Muscle of leg (tissue), 11 donors: ENCODE data around the gene CES3. TPM values are rescaled to one million over a fixed set of nuclear protein-coding genes. Genes with fewer than 3 reads are reported as not detected.
A peak's percentile ranks its signal among the peaks of the same experiment; 100 is the strongest.
"Not testable (repeated sequence)": the region's sequence is repeated elsewhere in the genome, so short reads cannot be mapped to it uniquely, and the experiment has no call there.

Experiments used
- DNase-seq: peaks from one replicate; pipeline ENCODE4 v3.0.0; 2013
- H3K27ac ChIP-seq: one replicate; pipeline ENCODE4 v1.5.1; 2013; ENCODE audit warnings: mild to moderate bottlenecking, low read length, control low read depth
- H3K27me3 ChIP-seq: one replicate; pipeline ENCODE4 v1.6.1; 2013; ENCODE audit warnings: low read length; ENCODE audit not compliant: control insufficient read depth, insufficient read depth
- H3K36me3 ChIP-seq: one replicate; pipeline ENCODE4 v1.6.1; 2013; ENCODE audit warnings: low read length; ENCODE audit not compliant: control insufficient read depth, insufficient read depth
- H3K4me1 ChIP-seq: one replicate; pipeline ENCODE4 v1.6.1; 2013; ENCODE audit warnings: low read length; ENCODE audit not compliant: control insufficient read depth, insufficient read depth
- H3K4me3 ChIP-seq: one replicate; pipeline ENCODE4 v1.5.1; 2013; ENCODE audit warnings: low read length, control low read depth
- H3K9me3 ChIP-seq: replicated peaks from 2 replicates; pipeline ENCODE4 v1.6.1; 2013; ENCODE audit warnings: low read depth, low read length; ENCODE audit not compliant: control insufficient read depth
- WGBS: methylation state at CpG from one replicate; pipeline ENCODE4 v1.1.5; 2013; ENCODE audit warnings: missing lambda C conversion rate; ENCODE audit not compliant: insufficient coverage; 5-methylcytosine and 5-hydroxymethylcytosine counted together
- polyA plus RNA-seq, 8 donors: library from polyadenylated mRNA; unstranded; fragments of 120-200 nt; gene quantifications; one replicate each; pipeline versions ENCODE4 v1.2.1 to v1.2.3, GENCODE V29; 2013; ENCODE audit warnings: inconsistent platforms in 1 of 8, low replicate concordance in 1 of 8; ENCODE audit not compliant: insufficient read length in 8 of 8, insufficient read depth in 1 of 8
- total RNA-seq: library from RNA; stranded (reverse); fragments of 120-200 nt; gene quantifications from one replicate; pipeline ENCODE4 v1.2.4, GENCODE V29; 2013

CES3 gene
- total and polyA plus RNA-seq, 9 donors = 0.05 to 1.3 (median 0.33) TPM

- H3K9me3 ChIP-seq = peaks cover 2% of the 10 kb centered on the region
- no peak overlapping the region for H3K27ac ChIP-seq
- no peak overlapping the region for H3K4me3 ChIP-seq
- no peaks in the 10 kb centered on the region for H3K36me3 ChIP-seq
- 64% methylated on average over 6 of the region's 7 CpGs for WGBS
- H3K4me1 ChIP-seq = peaks cover 17% of the 10 kb centered on the region
- no peak for DNase-seq
- peaks cover 48% of the 10 kb centered on the region for H3K27me3 ChIP-seq
Measured at GRCh38 chr16:66952430-66953110, 8.5 kb upstream of the CES3 start.

- no peaks in the 10 kb centered on the region for H3K36me3 ChIP-seq
- H3K27ac ChIP-seq = no peak overlapping the region
- WGBS = 66% methylated on average over 7 of the region's 10 CpGs
- no peak overlapping the region for H3K4me3 ChIP-seq
- peaks cover 8% of the 10 kb centered on the region for H3K4me1 ChIP-seq
- no peak for DNase-seq
- H3K27me3 ChIP-seq = peaks cover 41% of the 10 kb centered on the region
- peaks cover 2% of the 10 kb centered on the region for H3K9me3 ChIP-seq
Measured at GRCh38 chr16:66953462-66954096, 7.5 kb upstream of the CES3 start.

- peaks cover 2% of the 10 kb centered on the region for H3K4me1 ChIP-seq
- WGBS = 6% methylated on average over 3 of the region's 8 CpGs
- H3K27ac ChIP-seq = no peak overlapping the region
Measured at GRCh38 chr16:66954097-66954659, 6.9 kb upstream of the CES3 start.

GRCh38 chr16:66955363-66956153, 5.5 kb upstream of the CES3 start:
- no CpG with 5 or more reads among the region's 17 CpGs for WGBS
- not testable (repeated sequence) for H3K27ac ChIP-seq, H3K4me3 ChIP-seq, H3K9me3 ChIP-seq, H3K4me1 ChIP-seq, H3K36me3 ChIP-seq, DNase-seq
- H3K27me3 ChIP-seq = peaks cover 24% of the 10 kb centered on the region

More at GRCh38 chr16:66954097-66954659, 6.9 kb upstream of the CES3 start:
- Histone ChIP-seq H3K9me3 (peaks cover 2% of the 10 kb centered on the region), H3K4me3 (no peak overlapping the region), H3K27me3 (peaks cover 36% of the 10 kb centered on the region), H3K36me3 (no peaks in the 10 kb centered on the region)
- DNase-seq = peak; percentile 85

- H3K4me1 ChIP-seq, H3K4me3 ChIP-seq, H3K36me3 ChIP-seq, H3K9me3 ChIP-seq, DNase-seq, H3K27ac ChIP-seq: not testable (repeated sequence)
- no CpG with 5 or more reads among the region's 1 CpG for WGBS
- peaks cover 20% of the 10 kb centered on the region for H3K27me3 ChIP-seq
Measured at GRCh38 chr16:66956154-66956457, 5.0 kb upstream of the CES3 start.

- no peak for DNase-seq
- Histone ChIP-seq H3K4me3 (no peak overlapping the region), H3K9me3 (no peaks in the 10 kb centered on the region), H3K4me1 (peaks cover 7% of the 10 kb centered on the region), H3K27ac (no peak overlapping the region), H3K27me3 (peaks cover 5% of the 10 kb centered on the region), H3K36me3 (no peaks in the 10 kb centered on the region)
- WGBS = 69% methylated on average over 7 of the region's 7 CpGs
Measured at GRCh38 chr16:66958857-66959703, 2.0 kb upstream of the CES3 start.

GRCh38 chr16:66959704-66960161, 1.3 kb upstream of the CES3 start:
- Histone ChIP-seq H3K36me3 (no peaks in the 10 kb centered on the region), H3K4me3 (no peak overlapping the region), H3K9me3 (no peaks in the 10 kb centered on the region), H3K27me3 (peaks cover 7% of the 10 kb centered on the region), H3K27ac (no peak overlapping the region), H3K4me1 (peaks cover 7% of the 10 kb centered on the region)
- DNase-seq = peak; percentile 67
- 40% methylated on average over 5 of the region's 5 CpGs for WGBS

GRCh38 chr16:66960270-66960669, 796 bp upstream of the CES3 start:
- Histone ChIP-seq H3K4me3 (no peak overlapping the region), H3K36me3 (no peaks in the 10 kb centered on the region), H3K27me3 (peaks cover 12% of the 10 kb centered on the region), H3K9me3 (no peaks in the 10 kb centered on the region), H3K27ac (no peak overlapping the region), H3K4me1 (peaks cover 7% of the 10 kb centered on the region)
- 88% methylated on average over 1 of the region's 1 CpG for WGBS
- DNase-seq = no peak

GRCh38 chr16:66961914-66962313, 848 bp downstream of the CES3 start:
- H3K36me3 ChIP-seq = no peaks in the 10 kb centered on the region

More at GRCh38 chr16:66961914-66962313, 848 bp downstream of the CES3 start:
- 64% methylated on average over 4 of the region's 5 CpGs for whole genome bisulfite sequencing
- Histone ChIP-seq H3K4me3 (no peak overlapping the region), H3K9me3 (no peaks in the 10 kb centered on the region), H3K4me1 (peaks cover 7% of the 10 kb centered on the region), H3K27ac (no peak overlapping the region), H3K27me3 (peaks cover 15% of the 10 kb centered on the region)
- DNase-seq = no peak
